Left forelimb (tissue), 1 donor: ENCODE results near the gene LMTK2.
"Not testable (repeated sequence)": the region's sequence is repeated elsewhere in the genome, so short reads cannot be mapped to it uniquely, and the experiment has no call there.

Experiments
- DNase-seq: peaks from one replicate; pipeline ENCODE4 v3.0.0-alpha.2; 2018; ENCODE audit warnings: low spot score

Gene LMTK2

DNA sequence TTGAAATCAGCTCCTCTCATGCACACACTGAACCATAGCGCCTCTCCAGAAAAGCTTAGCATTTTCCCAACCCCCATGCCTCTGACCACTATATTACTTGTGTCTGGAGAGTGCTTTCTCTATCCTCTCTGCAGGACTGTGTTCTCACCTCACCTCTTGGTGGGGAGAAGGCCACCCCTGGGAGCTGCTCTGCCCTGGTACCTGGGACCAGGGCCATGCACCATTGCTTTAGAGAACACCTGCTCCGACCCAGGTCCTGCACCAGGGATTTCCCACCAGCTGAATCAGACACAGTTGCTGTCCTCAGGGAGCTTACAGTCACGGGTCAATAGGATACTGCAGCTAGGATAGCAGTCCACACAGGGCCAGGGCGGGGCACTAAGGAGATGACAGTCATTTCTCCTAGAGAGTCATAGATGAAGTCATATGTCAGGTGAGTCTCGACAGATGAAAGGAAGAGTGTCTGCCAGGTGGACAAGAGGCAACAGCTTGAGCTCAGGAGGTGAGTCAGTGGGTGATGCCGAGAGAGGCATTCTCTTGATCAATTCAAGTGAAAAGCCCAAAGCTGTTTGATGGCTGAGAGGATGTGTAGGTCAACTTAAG is 619 bp upstream of the LMTK2 start:
- no peak for DNase-seq

DNA sequence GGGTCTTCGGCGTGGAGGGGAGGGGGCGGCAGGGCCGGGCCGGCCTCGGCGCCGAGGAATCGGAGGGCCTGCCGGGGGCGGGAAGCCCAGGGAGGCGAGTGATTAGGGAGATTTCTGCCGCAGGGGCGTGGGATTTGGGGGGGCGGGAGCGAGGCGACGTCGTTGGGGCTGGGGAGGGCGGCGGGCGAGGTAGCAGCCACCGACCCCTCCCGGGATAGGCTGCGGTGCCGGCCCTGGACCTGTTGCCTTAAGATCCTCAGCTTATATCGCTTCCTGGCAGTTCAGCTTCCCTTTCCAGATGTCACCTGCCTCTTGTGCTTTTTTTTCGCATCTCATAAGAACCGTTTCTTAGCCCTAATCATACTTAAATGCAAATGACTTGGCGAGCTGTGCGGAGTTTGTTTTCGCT is 655 bp downstream of the LMTK2 start:
- DNase-seq: no peak

GRCh38 chr7:98110249-98111022 is 3.8 kb downstream of the LMTK2 start:
- DNase-seq: no peak

- DNase-seq: no peak
These were observed 5.4 kb downstream of the LMTK2 start for GRCh38 chr7:98112077-98112476.

DNA sequence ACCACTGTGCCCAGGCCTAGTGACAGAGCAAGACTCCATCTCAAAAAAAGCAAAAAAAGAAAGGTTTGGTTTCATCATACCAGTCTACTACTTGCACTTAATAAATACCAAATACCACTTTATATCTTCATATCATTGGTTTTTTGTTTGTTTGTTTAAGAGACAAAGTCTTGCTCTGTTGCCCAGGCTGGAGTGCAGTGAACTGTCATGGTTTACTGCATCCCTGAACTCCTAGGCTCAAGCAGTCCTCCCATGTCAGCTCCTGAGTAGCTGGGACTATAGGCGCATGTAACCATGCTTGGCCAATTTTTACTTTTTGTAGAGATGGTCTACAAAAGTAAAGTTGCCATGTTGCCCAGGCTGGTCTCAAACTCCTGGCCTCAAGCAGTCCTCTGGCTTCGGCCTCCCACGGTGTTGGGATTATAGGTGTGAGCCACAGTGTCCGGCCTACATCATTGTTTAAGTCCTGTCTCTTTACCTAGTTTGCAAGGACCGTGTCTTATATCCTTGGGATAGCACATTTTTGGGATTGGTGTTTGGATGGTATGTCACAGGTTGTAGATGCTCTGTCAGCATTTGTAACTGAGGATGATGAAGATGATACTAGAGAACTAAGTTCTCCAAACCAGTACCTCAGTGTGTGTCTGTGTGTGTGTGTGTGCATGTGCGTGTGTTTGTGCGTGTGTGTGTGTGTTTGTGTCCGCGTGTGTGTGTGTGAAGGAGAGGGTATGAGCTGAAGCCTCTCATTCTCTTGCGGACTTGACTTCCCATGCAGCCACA is 9.3 kb downstream of the LMTK2 start:
- no peak for DNase-seq

GRCh38 chr7:98116656-98117461 is 10.2 kb downstream of the LMTK2 start:
- no peak for DNase-seq

- no peak for DNase-seq
These were observed 12.7 kb downstream of the LMTK2 start for GRCh38 chr7:98119256-98119918.

DNA sequence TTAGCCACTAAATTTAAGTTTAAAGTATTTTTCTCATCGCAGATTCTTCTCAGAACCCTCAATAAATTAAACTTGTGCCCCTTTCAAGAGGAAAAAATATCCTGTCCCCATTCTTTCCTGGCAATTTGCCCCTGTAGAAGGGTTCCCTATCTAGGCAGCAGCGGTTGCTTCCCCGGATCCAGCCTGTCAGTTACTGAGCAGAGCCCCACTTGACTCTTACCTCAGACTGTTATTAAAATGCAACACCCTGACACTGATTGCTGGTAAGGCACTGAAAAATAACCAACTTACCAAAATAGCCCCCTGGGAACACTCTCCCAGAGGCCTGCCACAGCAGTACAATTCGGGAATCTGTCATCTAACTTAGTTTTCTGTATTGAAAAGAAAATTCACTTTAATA is 13.9 kb downstream of the LMTK2 start:
- DNase-seq: no peak

DNA sequence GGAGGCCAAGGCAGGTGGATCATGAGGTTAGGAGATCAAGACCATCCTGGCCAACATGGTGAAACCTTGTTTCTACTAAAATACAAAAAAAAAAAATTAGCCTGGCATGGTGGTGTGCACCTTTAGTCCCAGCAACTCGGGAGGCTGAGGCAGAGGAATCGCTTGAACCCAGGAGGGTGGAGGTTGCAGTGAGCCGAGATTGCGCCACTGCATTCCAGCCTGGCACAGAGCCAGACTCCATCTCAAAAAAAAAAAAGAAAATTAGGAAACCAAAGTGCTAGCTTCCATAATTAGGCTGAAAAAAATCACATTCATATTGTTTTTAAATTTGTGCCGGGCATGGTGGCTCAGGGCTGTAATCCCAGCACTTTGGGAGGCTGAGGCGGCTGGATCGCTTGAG is 14.7 kb downstream of the LMTK2 start:
- DNase-seq: not testable (repeated sequence)

DNA sequence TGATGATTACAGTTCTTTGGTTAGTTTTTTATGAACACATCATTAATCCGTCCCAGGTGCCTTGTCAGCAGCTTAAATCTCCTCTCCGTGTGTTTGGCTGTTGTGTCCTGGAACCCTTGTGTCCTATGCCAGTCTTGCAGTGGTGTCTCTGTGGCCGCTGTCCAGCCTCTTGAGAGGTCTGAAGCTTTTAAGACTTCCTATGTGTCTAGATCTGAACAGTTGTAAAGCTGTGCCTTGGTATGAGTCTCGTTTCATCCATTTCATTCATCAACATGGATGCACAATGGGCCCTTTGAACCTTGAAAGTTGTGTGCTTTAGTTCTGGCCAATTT is 16.7 kb downstream of the LMTK2 start:
- DNase-seq: no peak

- no peak for DNase-seq
These were observed 19.1 kb downstream of the LMTK2 start for GRCh38 chr7:98125759-98126158.

- no peak for DNase-seq
These were observed 19.9 kb downstream of the LMTK2 start for GRCh38 chr7:98126311-98127142.

- DNase-seq: no peak
These were observed 21.7 kb downstream of the LMTK2 start for GRCh38 chr7:98128346-98128745.

- DNase-seq: no peak
These were observed 24.3 kb downstream of the LMTK2 start for GRCh38 chr7:98130959-98131358.

DNA sequence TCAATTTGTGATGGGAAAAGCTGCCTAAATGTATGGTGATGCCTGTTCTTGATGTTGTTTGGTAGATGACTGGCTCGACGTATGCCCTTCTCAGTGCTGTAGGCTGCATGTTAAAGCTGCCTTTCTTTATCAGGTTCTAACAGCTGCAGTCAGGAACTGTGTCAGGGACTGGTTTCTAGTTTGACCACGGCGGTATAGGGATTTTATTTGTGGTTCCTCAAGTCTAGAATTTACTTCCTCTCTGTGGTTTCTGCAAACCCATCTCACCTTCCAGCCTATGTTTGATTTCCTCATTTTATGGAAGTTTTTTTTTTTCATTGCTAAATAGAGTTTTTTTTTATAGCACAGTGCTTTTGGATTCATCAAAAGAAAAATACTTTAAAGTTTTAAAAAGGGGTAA is 26.5 kb downstream of the LMTK2 start:
- no peak for DNase-seq

DNA sequence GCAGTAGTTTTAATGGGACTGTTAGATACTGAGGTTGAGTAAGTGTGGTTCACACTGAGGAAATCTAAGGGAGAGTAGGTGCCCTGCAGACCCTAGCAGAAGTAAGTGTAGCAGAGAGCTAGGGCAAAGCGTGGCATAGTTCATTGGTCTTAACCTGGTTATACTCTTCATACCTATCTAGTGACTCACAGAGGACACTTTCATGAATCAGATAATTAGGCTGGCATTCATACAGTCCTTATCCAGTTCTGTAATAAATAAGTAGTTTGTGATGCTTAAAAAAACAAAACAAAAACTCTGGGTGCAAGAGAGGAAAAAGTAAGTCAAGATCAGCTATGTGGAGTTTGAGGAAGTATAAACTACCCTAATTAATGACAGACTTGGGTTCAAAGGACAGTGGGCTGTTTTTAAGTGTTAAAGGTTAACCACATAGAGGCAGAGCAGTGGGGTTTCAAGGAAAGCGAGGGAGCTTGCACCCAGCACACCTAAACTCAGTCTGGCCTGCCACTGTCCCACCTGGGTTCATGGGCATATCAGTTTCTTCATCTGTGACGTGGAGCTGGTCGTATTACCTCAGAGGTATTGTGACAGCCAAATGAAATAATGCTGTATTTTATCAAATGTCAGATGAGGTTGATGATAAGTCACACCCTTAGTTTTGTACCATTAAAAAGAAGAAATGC is 27.1 kb downstream of the LMTK2 start:
- DNase-seq: no peak

- no peak for DNase-seq
These were observed 28.0 kb downstream of the LMTK2 start for GRCh38 chr7:98134420-98135228.

DNA sequence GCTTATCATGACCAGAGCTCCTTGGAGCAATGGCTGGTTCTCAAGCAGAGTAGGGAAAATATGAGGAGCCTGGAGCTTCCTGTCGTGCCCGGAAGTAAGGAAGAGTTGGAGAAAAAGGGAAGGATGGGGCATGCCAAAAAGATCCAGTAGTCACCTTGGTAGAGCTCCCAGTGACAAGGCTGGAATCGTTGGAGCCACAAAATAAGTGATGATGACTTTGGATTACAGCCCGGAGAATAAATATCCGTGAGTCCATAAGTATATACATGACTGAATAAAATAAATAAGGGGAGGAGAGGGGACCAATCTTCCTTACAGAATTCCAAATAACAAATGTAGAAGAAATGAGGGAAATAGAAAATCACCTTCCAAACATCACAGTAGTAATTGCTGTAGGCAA is 29.3 kb downstream of the LMTK2 start:
- DNase-seq: no peak

DNA sequence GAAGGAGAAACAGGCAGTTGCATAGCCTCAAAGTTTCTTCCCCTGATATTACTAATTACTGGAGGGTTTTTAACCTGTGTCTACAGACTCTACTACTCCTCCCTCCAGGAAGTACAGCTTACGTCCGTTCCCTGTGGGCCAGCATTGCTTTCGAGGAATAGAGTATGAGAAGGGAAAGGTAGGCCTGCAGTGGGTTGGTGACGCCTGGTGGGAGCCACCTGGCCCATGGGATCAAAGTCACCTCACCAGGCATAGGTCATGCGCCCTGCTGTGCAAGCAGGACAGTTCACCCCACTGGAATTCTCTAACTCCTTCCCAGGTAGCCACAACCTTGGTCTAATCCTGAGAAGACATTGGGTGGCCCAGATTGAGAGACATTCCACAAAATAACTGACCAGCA is 29.8 kb downstream of the LMTK2 start:
- no peak for DNase-seq
